HS-27A (cell line): ENCODE results near the gene SLC22A7.

ENCODE experiments used
- DNase-seq: peaks from one replicate; pipeline ENCODE4 v3.0.0-alpha.2; 2012; ENCODE audit warnings: low read depth, missing footprints

Gene SLC22A7

GRCh38 chr6:43265564-43265963, 32.5 kb upstream of the SLC22A7 start:
- DNase-seq = no peak

- no peak for DNase-seq
Measured at GRCh38 chr6:43267619-43268354, 30.3 kb upstream of the SLC22A7 start.

- no peak for DNase-seq
Measured at GRCh38 chr6:43268355-43268700, 29.7 kb upstream of the SLC22A7 start.

GRCh38 chr6:43268782-43269272, 29.2 kb upstream of the SLC22A7 start:
- DNase-seq = no peak

DNA sequence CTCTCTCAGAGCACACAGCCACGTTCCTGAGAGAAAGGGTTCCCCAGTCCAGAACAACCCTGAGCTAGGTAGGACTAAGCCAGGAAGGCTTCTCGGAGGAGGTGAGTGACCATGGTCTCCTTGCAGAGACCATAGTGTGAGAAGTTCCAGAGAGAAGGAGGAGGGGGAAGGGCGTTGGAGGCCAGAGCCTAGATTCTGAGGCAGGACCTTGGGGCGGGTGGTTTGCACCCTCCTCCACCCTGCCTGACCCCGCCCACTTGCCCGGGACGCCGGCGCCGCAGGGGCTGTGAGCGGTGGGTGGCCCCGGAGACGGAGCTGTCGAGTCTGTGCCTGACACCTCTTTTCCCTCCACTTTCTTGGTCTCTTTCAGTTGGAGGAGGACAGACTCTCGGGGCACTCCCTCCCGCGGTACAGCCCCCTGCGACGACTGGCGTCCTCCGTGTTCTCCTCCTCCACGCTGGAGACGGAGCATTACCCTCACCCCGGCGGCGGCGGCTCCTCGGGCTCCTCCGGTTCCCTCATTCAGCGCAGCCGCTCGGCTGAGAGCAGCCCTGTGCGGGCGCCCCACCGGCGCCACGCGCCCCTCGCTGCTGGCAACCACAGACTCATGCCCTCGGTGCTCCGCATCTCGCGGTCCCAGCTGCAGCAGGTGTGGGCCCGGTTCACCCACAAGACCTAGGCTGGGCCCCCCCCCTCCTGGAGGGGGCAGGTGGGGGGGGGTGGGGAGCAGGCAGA, 28.6 kb upstream of the SLC22A7 start:
- DNase-seq = no peak

GRCh38 chr6:43271103-43271815, 26.8 kb upstream of the SLC22A7 start:
- DNase-seq = no peak

GRCh38 chr6:43271944-43272343, 26.1 kb upstream of the SLC22A7 start:
- DNase-seq = no peak

- DNase-seq = no peak
Measured at GRCh38 chr6:43273707-43274106, 24.4 kb upstream of the SLC22A7 start.

DNA sequence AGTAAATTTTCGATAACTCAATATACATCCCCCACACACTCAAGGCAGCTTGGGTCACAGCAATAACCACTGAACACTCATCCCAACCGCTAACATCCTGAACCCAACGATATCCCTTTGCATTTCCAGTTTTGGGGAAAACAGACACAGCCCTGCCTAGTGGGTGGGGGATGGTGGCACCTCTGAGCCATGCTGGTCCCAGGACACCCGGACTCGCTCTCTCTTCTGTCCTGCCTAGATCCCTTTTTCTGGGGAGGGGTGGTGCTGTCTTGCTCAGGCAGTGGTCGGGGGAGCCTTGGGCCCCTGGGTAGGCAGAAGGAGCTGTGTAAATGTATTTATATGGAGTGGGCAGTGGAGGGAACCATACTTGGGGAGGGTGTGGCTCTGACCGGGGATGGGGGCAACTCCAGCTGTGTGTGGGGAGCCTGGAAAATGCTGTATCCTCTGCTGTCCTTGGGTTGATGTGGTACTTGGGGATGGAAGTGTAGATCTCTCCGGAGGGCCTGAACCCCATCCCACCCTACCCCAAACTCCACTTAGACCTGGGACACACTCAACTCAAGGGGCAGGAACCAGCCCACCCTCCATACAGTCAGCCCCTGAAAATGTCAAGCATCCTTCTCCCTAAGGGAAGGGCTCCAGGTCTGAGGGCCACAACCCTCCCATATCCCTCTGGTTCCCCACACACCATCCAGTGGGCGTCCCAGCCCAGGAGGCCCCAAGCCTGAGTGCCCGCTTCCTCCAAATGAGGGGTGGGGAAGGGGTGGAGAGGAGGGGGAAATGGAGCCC, 23.7 kb upstream of the SLC22A7 start:
- no peak for DNase-seq

DNA sequence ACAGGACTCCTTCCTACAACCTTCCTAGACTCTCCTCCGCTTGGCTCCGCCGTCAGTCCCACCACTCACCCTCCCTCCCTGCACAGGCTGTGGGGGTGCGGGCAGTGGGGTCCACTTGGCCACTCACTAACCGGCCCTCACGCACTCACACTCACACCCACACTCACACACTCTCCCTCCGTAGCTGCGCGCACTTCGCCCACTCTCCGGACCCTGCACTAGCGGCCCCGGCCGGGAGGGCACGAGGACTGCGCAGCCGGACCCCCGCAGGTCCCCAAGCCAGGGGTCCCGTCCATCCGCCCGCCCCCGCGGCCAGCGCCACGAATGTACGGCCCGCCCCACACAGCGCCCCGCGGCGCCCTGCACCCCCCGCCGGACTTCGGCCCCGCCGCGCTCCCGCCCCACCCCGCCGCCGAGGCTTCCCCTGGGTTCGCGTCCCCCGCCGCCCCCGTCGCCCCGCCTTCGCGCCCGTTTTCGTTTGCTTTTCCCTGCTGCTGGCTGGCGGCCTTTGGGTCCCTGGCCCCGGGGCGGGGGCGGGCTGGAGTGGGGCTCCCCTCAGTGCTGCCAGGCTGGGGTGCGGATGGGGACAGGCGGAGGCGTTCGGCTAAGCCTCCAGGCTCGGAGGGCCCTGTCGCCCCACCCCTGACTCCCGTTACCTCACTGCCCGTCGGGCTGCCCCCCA, 23.0 kb upstream of the SLC22A7 start:
- DNase-seq = no peak

GRCh38 chr6:43275801-43276576, 22.1 kb upstream of the SLC22A7 start:
- DNase-seq = no peak

DNA sequence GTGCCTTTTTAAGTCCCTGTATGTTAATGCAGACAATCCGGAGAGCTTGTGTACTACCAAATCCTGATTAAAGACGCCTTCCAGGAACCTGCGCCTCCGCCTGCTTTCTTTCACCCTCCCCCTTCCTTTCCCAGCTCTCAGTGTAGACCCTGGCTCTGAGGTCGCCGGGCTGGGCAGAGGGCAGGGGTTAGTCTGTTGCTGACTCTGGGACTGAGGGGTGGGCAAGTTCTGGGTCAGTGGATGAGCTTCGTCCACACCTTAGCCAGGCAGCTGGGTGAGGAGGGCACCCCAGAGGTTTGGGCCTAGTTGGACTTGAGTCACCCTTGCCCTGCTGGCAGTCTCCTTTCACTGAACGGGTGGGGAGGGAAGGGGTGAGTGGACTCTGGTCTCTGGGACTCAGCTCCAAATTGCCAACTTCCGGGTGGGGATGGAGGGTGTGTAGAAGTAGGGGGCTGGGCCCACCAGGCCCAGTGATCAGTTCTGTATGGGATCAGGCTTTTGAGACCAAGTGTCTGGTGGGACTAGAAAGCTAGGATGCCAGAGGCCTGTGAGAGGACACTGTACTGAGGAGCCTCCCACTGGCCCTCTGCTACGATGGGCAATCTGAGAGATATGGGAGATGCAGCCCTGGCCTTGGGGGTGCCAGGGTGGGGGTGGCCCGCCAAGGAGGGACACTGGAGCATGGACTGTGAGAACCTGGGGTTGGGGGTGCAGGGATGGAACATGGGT, 21.3 kb upstream of the SLC22A7 start:
- no peak for DNase-seq

- DNase-seq = no peak
Measured at GRCh38 chr6:43277306-43277642, 20.8 kb upstream of the SLC22A7 start.

DNA sequence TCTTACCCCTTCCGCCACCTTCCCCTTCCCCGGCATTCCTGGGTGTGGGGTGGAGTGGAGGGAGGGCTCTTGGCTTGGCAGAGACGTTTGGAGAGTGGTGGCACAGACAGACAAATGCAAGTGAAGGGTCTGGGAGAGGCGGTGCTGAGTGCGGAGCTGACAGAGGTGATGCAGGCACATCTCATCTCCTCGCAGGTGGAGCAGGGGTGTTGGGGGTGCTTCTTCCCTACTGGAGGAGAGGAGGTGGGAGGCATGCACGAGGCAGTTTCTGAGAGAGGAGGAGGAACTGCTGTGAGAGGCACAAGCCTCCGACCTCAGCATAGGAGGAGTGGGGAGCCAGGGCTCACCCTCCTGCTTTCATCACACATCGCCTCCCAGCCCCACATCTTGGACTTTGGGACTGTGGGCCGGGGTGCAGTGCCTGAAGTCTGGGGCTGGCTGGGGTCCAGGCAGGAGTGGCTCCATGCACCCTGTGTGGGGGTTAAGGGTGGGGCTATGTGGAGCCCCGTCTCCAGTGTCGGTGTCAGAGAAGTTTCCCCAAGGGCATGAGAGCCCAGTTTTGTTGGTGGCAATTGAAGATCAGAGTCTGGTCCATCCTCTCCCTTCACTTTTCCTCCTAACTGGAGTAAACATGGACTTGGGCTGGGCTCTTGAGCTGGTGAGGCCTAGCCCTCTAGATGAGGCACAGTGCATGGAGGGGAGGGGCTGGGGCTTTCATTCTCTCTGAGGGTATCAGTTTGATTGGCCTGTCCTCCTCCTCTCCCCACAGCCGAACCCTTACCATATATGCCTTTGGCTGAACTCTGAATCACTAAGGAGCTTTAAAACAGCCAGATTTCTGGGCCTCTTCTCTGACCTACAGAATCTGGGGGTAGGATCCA, 20.2 kb upstream of the SLC22A7 start:
- no peak for DNase-seq

GRCh38 chr6:43278524-43279078, 19.5 kb upstream of the SLC22A7 start:
- DNase-seq = peak; percentile 63

GRCh38 chr6:43280234-43280633, 17.8 kb upstream of the SLC22A7 start:
- DNase-seq = no peak

GRCh38 chr6:43282060-43282459, 16.0 kb upstream of the SLC22A7 start:
- DNase-seq = no peak

DNA sequence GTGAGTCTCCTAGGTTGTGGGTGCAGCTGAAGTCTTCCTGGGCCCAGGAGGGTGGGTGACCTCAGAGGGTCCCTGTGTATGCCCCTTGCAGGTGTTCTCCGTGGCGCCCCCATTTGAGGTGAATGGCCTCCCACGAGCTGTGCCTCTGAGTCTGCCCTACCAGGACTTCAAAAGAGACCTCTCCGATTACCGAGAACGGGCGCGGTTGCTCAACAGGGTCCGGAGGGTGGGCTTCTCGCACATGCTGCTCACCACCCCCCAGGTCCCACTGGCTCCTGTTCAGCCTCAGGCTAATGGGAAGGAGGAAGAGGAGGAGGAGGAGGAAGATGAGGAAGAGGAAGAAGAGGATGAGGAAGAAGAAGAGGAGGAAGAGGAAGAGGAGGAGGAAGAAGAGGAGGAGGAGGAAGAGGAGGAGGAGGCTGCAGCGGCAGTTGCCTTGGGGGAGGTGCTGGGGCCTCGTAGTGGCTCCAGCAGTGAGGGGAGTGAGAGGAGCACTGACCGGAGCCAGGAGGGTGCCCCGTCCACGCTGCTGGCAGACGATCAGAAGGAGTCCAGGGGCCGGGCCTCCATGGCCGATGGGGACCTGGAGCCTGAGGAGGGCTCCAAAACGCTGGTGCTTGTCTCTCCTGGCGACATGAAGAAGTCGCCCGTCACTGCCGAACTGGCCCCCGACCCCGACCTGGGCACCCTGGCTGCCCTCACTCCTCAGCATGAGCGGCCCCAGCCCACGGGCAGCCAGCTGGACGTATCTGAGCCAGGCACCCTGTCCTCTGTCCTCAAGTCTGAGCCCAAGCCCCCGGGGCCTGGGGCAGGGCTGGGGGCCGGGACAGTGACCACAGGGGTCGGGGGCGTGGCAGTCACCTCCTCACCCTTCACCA, 15.2 kb upstream of the SLC22A7 start:
- no peak for DNase-seq
